Measurements from ENCODE around the gene MAL.

GRCh38 chr2:95051626-95052025 is 26.1 kb downstream of the MAL start:
- TF ChIP-seq EZH2 (IDR thresholded peaks at IDR 0.05) (no peak), POLR2AphosphoS5 (IDR thresholded peaks at IDR 0.05; ENCODE audit: borderline replicate concordance, low read depth, low read length) (no peak), FOXP2 (optimal IDR thresholded peaks at IDR 0.05; ENCODE audit: control extremely low read depth, extremely low read length, insufficient read depth) (no peak)
